Measurements from ENCODE around the gene EFNA3.

- TF ChIP-seq CTCF (IDR thresholded peaks at IDR 0.05) (no peak), POLR2A (IDR thresholded peaks at IDR 0.05) (no peak)
Measured at GRCh38 chr1:155035936-155036335, 42.7 kb upstream of the EFNA3 start.
